Stimulated activated CD4-positive, alpha-beta T cell treated with anti-CD3 and anti-CD28 coated beads, Interleukin-2, amount 100 ng/mL, for 24 hours (primary cell): Measurements from ENCODE around the gene FHOD3.
"Not testable (repeated sequence)": the region's sequence is repeated elsewhere in the genome, so short reads cannot be mapped to it uniquely, and the experiment has no call there.

ENCODE experiments used
- DNase-seq, 2 donors: peaks; one replicate each; pipeline ENCODE4 v3.0.0-alpha.2; 2020

The FHOD3 gene

GRCh38 chr18:36816096-36816495, 518.6 kb downstream of the FHOD3 start:
- not testable (repeated sequence) for DNase-seq

GRCh38 chr18:36817039-36817438, 519.5 kb downstream of the FHOD3 start:
- no peak for DNase-seq

- no peak for DNase-seq
These were observed 521.1 kb downstream of the FHOD3 start for GRCh38 chr18:36818652-36819051.

- no peak for DNase-seq
These were observed 522.1 kb downstream of the FHOD3 start for GRCh38 chr18:36819621-36820020.

- no peak for DNase-seq
These were observed 524.2 kb downstream of the FHOD3 start for GRCh38 chr18:36821681-36822080.

GRCh38 chr18:36825526-36825925, 528.0 kb downstream of the FHOD3 start:
- DNase-seq, result no peak

GRCh38 chr18:36826556-36826955, 529.0 kb downstream of the FHOD3 start:
- DNase-seq, result no peak

- DNase-seq, result no peak
These were observed 530.7 kb downstream of the FHOD3 start for GRCh38 chr18:36828157-36828629.

GRCh38 chr18:36828630-36829361, 531.3 kb downstream of the FHOD3 start, which contains the start of the genes KIAA1328 and TPGS2:
TSS of gene KIAA1328 (plus strand) at chr18:36829127. CDS start at chr18:36829139, 12 bp downstream.
TSS of gene TPGS2 (minus strand) at chr18:36829002. CDS start at chr18:36828767, 235 bp downstream.
- peak; percentile 87 to 89 for DNase-seq
